CD14-positive monocyte (primary cell): ENCODE data around the gene EML6. TPM values are rescaled to one million over a fixed set of nuclear protein-coding genes. Genes with fewer than 3 reads are reported as not detected.

Experiments used
- DNase-seq, 3 donors: peaks; one replicate each; pipeline ENCODE4 v3.0.0-alpha.2; 2011 to 2022
- H2AFZ ChIP-seq: 2 replicates; pipeline ENCODE4 v1.6.0; 2012; ENCODE audit warnings: mild to moderate bottlenecking, low read depth, low read length, inconsistent platforms; ENCODE audit not compliant: insufficient read depth, poor library complexity, severe bottlenecking
- H3K27ac ChIP-seq, 2 donors: 1 replicate in 1 of 2; 2 replicates in 1 of 2; pipeline ENCODE4 v1.5.1; 2012 to 2013; ENCODE audit warnings: low read length in 2 of 2, control low read depth in 1 of 2, inconsistent platforms in 1 of 2, low read depth in 1 of 2, mild to moderate bottlenecking in 1 of 2
- H3K27me3 ChIP-seq, 2 donors: one replicate each; pipeline versions ENCODE4 v1.6.0 to v1.6.1; 2011 to 2013; ENCODE audit warnings: low read length in 2 of 2; ENCODE audit not compliant: control insufficient read depth in 2 of 2, insufficient read depth in 2 of 2
- H3K36me3 ChIP-seq, 2 donors: replicated peaks in 1 of 2; 1 replicate in 1 of 2; 2 replicates in 1 of 2; pipeline versions ENCODE4 v1.5.1 to v1.6.1; 2012 to 2013; ENCODE audit warnings: low read length in 2 of 2, control low read depth in 1 of 2, inconsistent platforms in 1 of 2, mild to moderate bottlenecking in 1 of 2; ENCODE audit not compliant: insufficient read depth in 2 of 2, control insufficient read depth in 1 of 2
- H3K4me1 ChIP-seq, 2 donors: 1 replicate in 1 of 2; 2 replicates in 1 of 2; pipeline versions ENCODE4 v1.5.1 to v1.6.1; 2012 to 2013; ENCODE audit warnings: low read length in 2 of 2, control low read depth in 1 of 2, inconsistent platforms in 1 of 2, mild to moderate bottlenecking in 1 of 2, moderate library complexity in 1 of 2; ENCODE audit not compliant: insufficient read depth in 2 of 2, control insufficient read depth in 1 of 2
- H3K4me2 ChIP-seq: replicated peaks from 2 replicates; pipeline ENCODE3; 2012; ENCODE audit warnings: low read length, moderate library complexity, mild to moderate bottlenecking; ENCODE audit not compliant: poor library complexity, severe bottlenecking; ENCODE audit errors: extremely low read depth
- H3K4me3 ChIP-seq, 3 experiments: fragments of 200-600 bp in 1 of 3; sonication (generic) in 1 of 3; replicated peaks in 1 of 3; 1 replicate in 2 of 3; 2 replicates in 1 of 3; pipeline ENCODE4 v1.5.1; 2011 to 2013; ENCODE audit warnings: low read length in 3 of 3, mild to moderate bottlenecking in 3 of 3, control low read depth in 2 of 3, low read depth in 2 of 3, inconsistent platforms in 1 of 3, moderate library complexity in 1 of 3
- H3K79me2 ChIP-seq: 2 replicates; pipeline ENCODE4 v1.6.0; 2012; ENCODE audit warnings: mild to moderate bottlenecking, control low read depth, inconsistent platforms, low read length, moderate library complexity; ENCODE audit not compliant: insufficient read depth
- H3K9ac ChIP-seq: 2 replicates; pipeline ENCODE4 v1.6.0; 2017; ENCODE audit warnings: low read length, mild to moderate bottlenecking; ENCODE audit not compliant: insufficient read depth, poor library complexity, severe bottlenecking
- H3K9me3 ChIP-seq, 2 donors: replicated peaks in 1 of 2; 1 replicate in 1 of 2; 2 replicates in 1 of 2; pipeline versions ENCODE4 v1.5.1 to v1.6.1; 2012 to 2013; ENCODE audit warnings: low read length in 2 of 2, control low read depth in 1 of 2; ENCODE audit not compliant: control insufficient read depth in 1 of 2, insufficient read depth in 1 of 2
- H4K20me1 ChIP-seq: 2 replicates; pipeline ENCODE4 v1.6.0; 2012; ENCODE audit warnings: mild to moderate bottlenecking, low read length, control low read depth, moderate library complexity; ENCODE audit not compliant: insufficient read depth
- H3K27ac Mint-ChIP-seq, 7 donors: one replicate each; pipeline ENCODE4 v1.8.0; 2020; ENCODE audit warnings: mild to moderate bottlenecking in 7 of 7, mixed read lengths in 7 of 7, moderate library complexity in 6 of 7, inconsistent platforms in 2 of 7
- H3K27me3 Mint-ChIP-seq, 3 donors: one replicate each; pipeline ENCODE4 v1.8.0; 2021 to 2022; ENCODE audit warnings: low read depth in 3 of 3, mild to moderate bottlenecking in 3 of 3, mixed read lengths in 3 of 3, moderate library complexity in 3 of 3, inconsistent platforms in 1 of 3
- H3K36me3 Mint-ChIP-seq, 2 donors: one replicate each; pipeline ENCODE4 v1.8.0; 2020; ENCODE audit warnings: mixed read lengths in 2 of 2, inconsistent platforms in 1 of 2, mild to moderate bottlenecking in 1 of 2
- H3K4me1 Mint-ChIP-seq: one replicate; pipeline ENCODE4 v1.8.0; 2020; ENCODE audit warnings: mild to moderate bottlenecking, mixed read lengths
- H3K4me3 Mint-ChIP-seq, 2 donors: one replicate each; pipeline ENCODE4 v1.8.0; 2020; ENCODE audit warnings: mild to moderate bottlenecking in 2 of 2, mixed read lengths in 2 of 2, moderate library complexity in 1 of 2
- H3K9me3 Mint-ChIP-seq, 7 donors: one replicate each; pipeline ENCODE4 v1.8.0; 2020 to 2022; ENCODE audit warnings: mixed read lengths in 7 of 7, mild to moderate bottlenecking in 6 of 7, moderate library complexity in 6 of 7, inconsistent platforms in 2 of 7
- CTCF ChIP-seq: fragments of 200-600 bp; IDR thresholded peaks from one replicate; pipeline ENCODE4 v1.8.0; 2022; ENCODE audit warnings: antibody characterized with exemption, mild to moderate bottlenecking
- WGBS: methylation state at CpG from one replicate; pipeline ENCODE4 v1.1.5; 2013; ENCODE audit warnings: missing lambda C conversion rate; ENCODE audit not compliant: insufficient coverage; 5-methylcytosine and 5-hydroxymethylcytosine counted together
- intact Hi-C, 2 donors: fragments of 100-400 bp; cut with micrococcal nuclease; formaldehyde crosslinking; loops; one replicate each; pipeline versions ENCODE4 v1.15.0 to v1.15.1; 2023
- polyA plus RNA-seq, 3 donors: library from polyadenylated mRNA; depleted of rRNA in 1 of 3; unstranded in 2 of 3; stranded (reverse) in 1 of 3; fragments of 300-500 nt in 2 of 3; fragments of >200 nt in 1 of 3; fragmentation: Illumina TruSeq in 2 of 3; gene quantifications; 1 replicate in 2 of 3; 2 replicates in 1 of 3; pipeline ENCODE4 v1.2.3, GENCODE V29; 2012 to 2021

EML6 gene
- polyA plus RNA-seq, 3 donors: 0.79 TPM; not detected in 2

GRCh38 chr2:54920660-54921059 is 197.2 kb downstream of the EML6 start:
- Histone ChIP-seq H3K9ac (no peak overlapping the region), H3K4me1 (no peaks in the 10 kb centered on the region), H3K36me3 (no peaks in the 10 kb centered on the region), H3K4me3 (no peak overlapping the region), H3K79me2 (no peaks in the 10 kb centered on the region), H4K20me1 (no peaks in the 10 kb centered on the region), H3K27me3 (no peaks in the 10 kb centered on the region), H3K9me3 (no peaks in the 10 kb centered on the region), H3K27ac (no peak overlapping the region), H2AFZ (no peak overlapping the region), H3K4me2 (no peak overlapping the region)
- H3K9me3 Mint-ChIP-seq: peaks cover 0 to 7% (median 3%) of the 10 kb centered on the region in 7 donors
- intact Hi-C loops: no loop called here
- DNase-seq: no peak
- H3K36me3 Mint-ChIP-seq: no peaks in the 10 kb centered on the region
- H3K4me1 Mint-ChIP-seq: no peaks in the 10 kb centered on the region
- no peak for TF ChIP-seq CTCF
- no peak overlapping the region for H3K27ac Mint-ChIP-seq
- no CpG with 5 or more reads among the region's 1 CpG for WGBS
- no peaks in the 10 kb centered on the region for H3K27me3 Mint-ChIP-seq
- no peak overlapping the region for H3K4me3 Mint-ChIP-seq

GRCh38 chr2:54924121-54924520 is 200.7 kb downstream of the EML6 start:
- H3K27me3 Mint-ChIP-seq: peaks cover 0 to 5% (median 0%) of the 10 kb centered on the region in 3 donors
- H3K27ac Mint-ChIP-seq: no peak overlapping the region
- H3K4me1 ChIP-seq: no peaks in the 10 kb centered on the region
- no CpG with 5 or more reads among the region's 1 CpG for WGBS
- no peak overlapping the region for H3K27ac ChIP-seq
- no peaks in the 10 kb centered on the region for H3K79me2 ChIP-seq
- DNase-seq: no peak
- no peaks in the 10 kb centered on the region for H4K20me1 ChIP-seq
- peaks cover 0 to 16% (median 4%) of the 10 kb centered on the region in 7 donors for H3K9me3 Mint-ChIP-seq
- no peaks in the 10 kb centered on the region for H3K36me3 ChIP-seq
- H3K4me2 ChIP-seq: no peak overlapping the region
- H3K4me3 Mint-ChIP-seq: no peak overlapping the region
- H2AFZ ChIP-seq: no peak overlapping the region
- no peak overlapping the region for H3K4me3 ChIP-seq
- H3K27me3 ChIP-seq: no peaks in the 10 kb centered on the region
- H3K4me1 Mint-ChIP-seq: no peaks in the 10 kb centered on the region
- no peaks in the 10 kb centered on the region for H3K36me3 Mint-ChIP-seq
- no peak for TF ChIP-seq CTCF
- intact Hi-C loops: no loop called here
- no peak overlapping the region for H3K9ac ChIP-seq
- peaks cover 3 to 5% of the 10 kb centered on the region in 2 donors for H3K9me3 ChIP-seq
